ENCODE results near the gene ADAMTSL5. TPM values are rescaled to one million over a fixed set of nuclear protein-coding genes. Genes with fewer than 3 reads are reported as not detected.

Gene ADAMTSL5
- total RNA-seq, 1 experiment from 2014 or later, result 0.86 TPM

DNA sequence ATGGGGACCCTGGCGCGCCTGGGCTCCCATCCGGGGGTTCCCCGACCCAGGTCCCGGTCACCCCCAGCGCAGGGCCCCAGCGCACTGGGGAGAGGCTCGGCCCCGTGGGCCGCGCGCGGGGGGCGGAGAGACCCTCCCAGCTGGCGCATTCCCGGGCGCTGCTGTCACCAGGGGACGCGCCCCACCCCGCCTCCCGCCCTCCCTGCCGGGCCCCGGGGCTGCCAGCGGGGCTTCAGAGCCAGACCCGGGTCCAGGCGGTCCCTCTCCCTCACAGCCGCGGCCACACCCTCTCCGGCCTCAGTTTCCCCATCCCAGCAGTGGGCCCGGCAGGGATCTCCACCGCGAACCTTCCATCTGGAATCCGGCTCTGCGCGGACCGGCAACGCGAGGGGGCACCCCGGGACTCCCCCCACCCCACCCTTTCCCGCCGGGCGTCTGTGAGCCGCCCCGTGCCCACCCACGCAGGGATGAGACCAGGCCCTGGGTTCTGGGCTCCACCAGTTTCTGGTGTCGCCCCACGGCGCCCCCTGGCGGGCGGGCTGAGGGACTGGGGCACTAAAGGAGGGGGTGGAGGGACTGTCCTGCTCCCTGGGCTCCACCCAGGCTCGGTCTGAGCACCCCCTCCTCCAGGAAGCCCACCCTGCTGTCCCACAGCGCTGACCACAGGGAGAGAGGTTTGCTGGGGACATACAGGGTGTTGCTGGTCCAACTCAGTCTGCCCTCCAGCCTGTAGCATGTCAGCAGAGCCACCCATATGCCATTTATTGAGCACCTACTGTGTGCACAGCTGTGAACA is 878 bp upstream of the ADAMTSL5 start:
- Histone ChIP-seq H3K27me3 (replicated peaks; ENCODE audit: insufficient read depth, low read depth, low read length, poor library complexity) (no peaks in the 10 kb centered on the region), H3K9me3 (ENCODE audit: low read depth, low read length, poor library complexity, severe bottlenecking) (no peaks in the 10 kb centered on the region), H3K36me3 (ENCODE audit: insufficient read depth, low read length, poor library complexity, severe bottlenecking) (no peaks in the 10 kb centered on the region), H3K27ac (ENCODE audit: low read depth, low read length, poor library complexity, severe bottlenecking) (no peak overlapping the region), H3K4me1 (ENCODE audit: insufficient read depth, low read length, poor library complexity, severe bottlenecking) (peaks cover 9% of the 10 kb centered on the region), H3K4me3 (ENCODE audit: low read depth, low read length, poor library complexity, severe bottlenecking) (peak overlapping the region; percentile 39)
- ChIA-PET POLR2A (ENCODE audit: low non-redundant PET) (no interaction called here), CTCF (no interaction called here)
- no TSS peak for BruUV-seq (replicated peaks)
- peak; percentile 65 for DNase-seq (ENCODE audit: low spot score)
- intact Hi-C loops (cut with micrococcal nuclease; ENCODE audit: unreplicated experiment), result no loop called here
- TF ChIP-seq EZH2 (IDR thresholded peaks at IDR 0.05; ENCODE audit: borderline replicate concordance, low read depth, low read length, poor library complexity, severe bottlenecking), result no peak
- TF ChIP-seq, protein P1, sequence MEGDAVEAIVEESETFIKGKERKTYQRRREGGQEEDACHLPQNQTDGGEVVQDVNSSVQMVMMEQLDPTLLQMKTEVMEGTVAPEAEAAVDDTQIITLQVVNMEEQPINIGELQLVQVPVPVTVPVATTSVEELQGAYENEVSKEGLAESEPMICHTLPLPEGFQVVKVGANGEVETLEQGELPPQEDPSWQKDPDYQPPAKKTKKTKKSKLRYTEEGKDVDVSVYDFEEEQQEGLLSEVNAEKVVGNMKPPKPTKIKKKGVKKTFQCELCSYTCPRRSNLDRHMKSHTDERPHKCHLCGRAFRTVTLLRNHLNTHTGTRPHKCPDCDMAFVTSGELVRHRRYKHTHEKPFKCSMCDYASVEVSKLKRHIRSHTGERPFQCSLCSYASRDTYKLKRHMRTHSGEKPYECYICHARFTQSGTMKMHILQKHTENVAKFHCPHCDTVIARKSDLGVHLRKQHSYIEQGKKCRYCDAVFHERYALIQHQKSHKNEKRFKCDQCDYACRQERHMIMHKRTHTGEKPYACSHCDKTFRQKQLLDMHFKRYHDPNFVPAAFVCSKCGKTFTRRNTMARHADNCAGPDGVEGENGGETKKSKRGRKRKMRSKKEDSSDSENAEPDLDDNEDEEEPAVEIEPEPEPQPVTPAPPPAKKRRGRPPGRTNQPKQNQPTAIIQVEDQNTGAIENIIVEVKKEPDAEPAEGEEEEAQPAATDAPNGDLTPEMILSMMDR (conservative IDR thresholded peaks at IDR 0.05; ENCODE audit: low read depth, low read length), result peak; percentile 76

DNA sequence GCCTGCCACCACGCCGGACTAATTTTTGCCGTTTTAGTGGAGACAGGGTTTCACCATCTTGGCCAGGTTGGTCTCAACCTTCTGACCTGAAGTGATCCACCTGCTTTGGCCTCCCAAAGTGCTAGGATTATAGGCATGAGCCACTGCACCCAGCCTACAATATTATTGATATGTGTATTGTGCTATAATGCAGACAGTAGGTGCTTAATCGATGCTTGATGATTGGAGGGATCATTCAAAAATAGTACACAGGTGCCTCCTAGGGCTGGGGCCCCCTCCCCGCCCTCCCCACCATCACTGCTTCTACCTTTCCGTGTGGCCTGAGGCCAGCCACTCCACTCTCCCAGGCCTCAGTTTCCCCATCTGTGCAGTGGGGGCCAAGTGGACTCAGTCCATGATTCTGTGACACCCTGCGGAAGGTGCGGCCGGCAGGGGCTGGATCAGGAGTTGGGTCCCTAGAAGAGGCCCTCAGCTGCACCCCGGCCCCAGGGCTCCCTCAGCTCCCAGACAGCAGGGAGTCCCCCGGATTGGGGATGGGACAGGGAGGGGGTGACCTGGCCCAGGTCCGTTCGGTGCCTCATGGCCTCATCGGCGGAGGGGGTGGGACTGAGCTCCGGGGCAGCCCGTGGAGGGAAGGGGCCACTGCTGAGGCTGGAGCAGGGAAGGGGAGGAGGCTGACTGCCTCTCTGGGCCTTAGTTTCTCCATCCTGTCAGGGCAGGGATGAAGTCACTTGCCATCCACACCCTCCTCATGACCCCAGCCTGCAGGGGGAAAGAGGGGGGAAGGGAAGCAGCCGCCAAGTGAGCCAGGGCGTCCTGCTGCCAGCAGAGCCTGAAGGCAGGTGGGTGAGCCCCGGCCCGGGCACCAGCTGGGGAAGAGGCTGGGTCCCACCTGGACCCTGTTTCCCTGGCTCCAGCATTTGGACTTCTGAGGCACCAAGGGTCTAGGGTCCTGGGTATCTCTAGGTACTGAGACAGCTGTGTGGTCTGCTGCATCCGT is 1.2 kb downstream of the ADAMTSL5 start:
- no peaks in the 10 kb centered on the region for H3K9me3 ChIP-seq (ENCODE audit: low read depth, low read length, poor library complexity, severe bottlenecking)
- no peak overlapping the region for H3K4me3 ChIP-seq (ENCODE audit: low read depth, low read length, poor library complexity, severe bottlenecking)
- ChIA-PET POLR2A (ENCODE audit: low non-redundant PET) (no interaction called here), CTCF (no interaction called here)
- intact Hi-C loops (cut with micrococcal nuclease; ENCODE audit: unreplicated experiment), result no loop called here
- H3K4me1 ChIP-seq (ENCODE audit: insufficient read depth, low read length, poor library complexity, severe bottlenecking), result peaks cover 12% of the 10 kb centered on the region
- no TSS peak for BruUV-seq (replicated peaks)
- TF ChIP-seq, protein P1 (conservative IDR thresholded peaks at IDR 0.05; ENCODE audit: low read depth, low read length), result no peak
- no peak for TF ChIP-seq EZH2 (IDR thresholded peaks at IDR 0.05; ENCODE audit: borderline replicate concordance, low read depth, low read length, poor library complexity, severe bottlenecking)
- H3K27ac ChIP-seq (ENCODE audit: low read depth, low read length, poor library complexity, severe bottlenecking), result no peak overlapping the region
- DNase-seq (ENCODE audit: low spot score), result no peak
- H3K36me3 ChIP-seq (ENCODE audit: insufficient read depth, low read length, poor library complexity, severe bottlenecking), result no peaks in the 10 kb centered on the region
- H3K27me3 ChIP-seq (replicated peaks; ENCODE audit: insufficient read depth, low read depth, low read length, poor library complexity), result no peaks in the 10 kb centered on the region

DNA sequence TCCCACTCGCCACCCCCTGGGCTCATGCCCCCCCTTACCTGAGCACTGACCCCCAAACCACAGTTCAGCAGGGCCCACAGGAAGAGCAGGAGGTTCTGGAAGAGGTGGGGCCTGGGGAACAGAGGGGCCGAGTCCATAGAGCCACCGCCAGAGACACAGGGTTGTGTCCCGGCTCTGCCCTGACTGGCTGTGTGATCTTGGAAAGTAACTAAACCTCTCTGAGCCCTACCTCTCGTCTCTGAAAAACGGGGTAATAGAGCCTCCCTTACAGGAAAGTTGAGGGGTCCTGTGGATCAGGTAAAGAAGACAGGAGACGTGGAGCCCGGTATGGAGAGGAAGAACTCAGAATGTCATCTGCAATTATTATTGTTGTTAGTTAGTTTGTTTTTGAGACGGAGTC is 2.0 kb downstream of the ADAMTSL5 start:
- CTCF ChIA-PET, result no interaction called here

More for the DNA sequence above, 2.0 kb downstream of the ADAMTSL5 start:
- Histone ChIP-seq H3K36me3 (ENCODE audit: insufficient read depth, low read length, poor library complexity, severe bottlenecking) (no peaks in the 10 kb centered on the region), H3K9me3 (ENCODE audit: low read depth, low read length, poor library complexity, severe bottlenecking) (no peaks in the 10 kb centered on the region), H3K27me3 (replicated peaks; ENCODE audit: insufficient read depth, low read depth, low read length, poor library complexity) (no peaks in the 10 kb centered on the region), H3K4me3 (ENCODE audit: low read depth, low read length, poor library complexity, severe bottlenecking) (no peak overlapping the region), H3K4me1 (ENCODE audit: insufficient read depth, low read length, poor library complexity, severe bottlenecking) (peaks cover 12% of the 10 kb centered on the region), H3K27ac (ENCODE audit: low read depth, low read length, poor library complexity, severe bottlenecking) (no peak overlapping the region)
- intact Hi-C loops (cut with micrococcal nuclease; ENCODE audit: unreplicated experiment), result no loop called here
- POLR2A ChIA-PET (ENCODE audit: low non-redundant PET), result no interaction called here
- BruUV-seq (replicated peaks), result no TSS peak
- no peak for TF ChIP-seq EZH2 (IDR thresholded peaks at IDR 0.05; ENCODE audit: borderline replicate concordance, low read depth, low read length, poor library complexity, severe bottlenecking)
- TF ChIP-seq, protein P1 (conservative IDR thresholded peaks at IDR 0.05; ENCODE audit: low read depth, low read length), result no peak
- DNase-seq (ENCODE audit: low spot score), result no peak

Data from A673 (cell line).